Measurements from ENCODE around the gene DDC. TPM values are rescaled to one million over a fixed set of nuclear protein-coding genes. Genes with fewer than 3 reads are reported as not detected.
"Not testable (repeated sequence)": the region's sequence is repeated elsewhere in the genome, so short reads cannot be mapped to it uniquely, and the experiment has no call there.

The DDC gene
- total RNA-seq, 4 donors from 2014 or later = 0.44 to 0.79 (median 0.60) TPM; not detected in 1

DNA sequence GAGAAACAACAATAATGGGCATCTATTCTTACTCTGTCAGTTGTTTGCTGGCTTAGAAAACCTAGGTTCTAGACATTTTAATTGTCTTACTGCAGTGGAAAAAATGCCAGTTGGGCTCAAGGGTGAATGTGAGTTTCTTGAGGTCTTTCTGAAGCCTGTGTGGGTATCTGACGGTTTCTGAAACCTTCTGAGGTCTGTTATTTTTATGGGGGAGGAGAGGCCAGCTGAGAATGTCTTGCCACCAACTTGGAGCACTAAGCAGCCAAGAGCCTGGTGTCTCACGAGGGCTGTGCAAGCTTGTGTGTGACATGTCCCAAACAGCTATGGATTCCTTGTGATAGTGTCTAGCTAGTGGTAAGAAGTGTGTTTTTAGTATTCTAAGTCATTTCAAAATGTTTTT, 24.2 kb upstream of the DDC start:
- ATAC-seq (ENCODE audit: low FRiP score) (no peak), DNase-seq (ENCODE audit: low spot score) (no peak)
- TF ChIP-seq, protein P1, sequence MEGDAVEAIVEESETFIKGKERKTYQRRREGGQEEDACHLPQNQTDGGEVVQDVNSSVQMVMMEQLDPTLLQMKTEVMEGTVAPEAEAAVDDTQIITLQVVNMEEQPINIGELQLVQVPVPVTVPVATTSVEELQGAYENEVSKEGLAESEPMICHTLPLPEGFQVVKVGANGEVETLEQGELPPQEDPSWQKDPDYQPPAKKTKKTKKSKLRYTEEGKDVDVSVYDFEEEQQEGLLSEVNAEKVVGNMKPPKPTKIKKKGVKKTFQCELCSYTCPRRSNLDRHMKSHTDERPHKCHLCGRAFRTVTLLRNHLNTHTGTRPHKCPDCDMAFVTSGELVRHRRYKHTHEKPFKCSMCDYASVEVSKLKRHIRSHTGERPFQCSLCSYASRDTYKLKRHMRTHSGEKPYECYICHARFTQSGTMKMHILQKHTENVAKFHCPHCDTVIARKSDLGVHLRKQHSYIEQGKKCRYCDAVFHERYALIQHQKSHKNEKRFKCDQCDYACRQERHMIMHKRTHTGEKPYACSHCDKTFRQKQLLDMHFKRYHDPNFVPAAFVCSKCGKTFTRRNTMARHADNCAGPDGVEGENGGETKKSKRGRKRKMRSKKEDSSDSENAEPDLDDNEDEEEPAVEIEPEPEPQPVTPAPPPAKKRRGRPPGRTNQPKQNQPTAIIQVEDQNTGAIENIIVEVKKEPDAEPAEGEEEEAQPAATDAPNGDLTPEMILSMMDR (IDR thresholded peaks at IDR 0.05) = no peak

DNA sequence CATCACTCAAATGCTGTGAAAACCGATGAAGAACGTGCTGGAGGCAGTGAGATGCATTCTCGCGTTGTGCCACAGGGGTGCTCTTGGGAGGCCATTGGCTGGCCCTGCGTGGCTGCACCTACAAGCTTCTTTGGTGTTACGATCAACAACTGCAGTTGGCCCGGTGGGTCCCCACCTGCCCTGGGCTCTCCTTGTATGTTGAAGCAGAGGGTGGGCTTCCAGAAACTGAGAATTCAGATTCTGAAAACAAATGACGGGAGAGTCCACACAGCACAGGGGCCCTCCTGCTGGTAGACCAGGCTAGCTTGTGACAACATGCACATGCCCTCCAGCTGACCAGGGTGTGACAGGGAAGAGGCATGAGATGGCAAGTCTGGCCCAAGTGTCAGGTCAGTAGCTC, 23.7 kb upstream of the DDC start:
- TF ChIP-seq, protein P1 (IDR thresholded peaks at IDR 0.05) = no peak
- no peak for DNase-seq (ENCODE audit: low spot score)
- ATAC-seq (ENCODE audit: low FRiP score) = no peak

DNA sequence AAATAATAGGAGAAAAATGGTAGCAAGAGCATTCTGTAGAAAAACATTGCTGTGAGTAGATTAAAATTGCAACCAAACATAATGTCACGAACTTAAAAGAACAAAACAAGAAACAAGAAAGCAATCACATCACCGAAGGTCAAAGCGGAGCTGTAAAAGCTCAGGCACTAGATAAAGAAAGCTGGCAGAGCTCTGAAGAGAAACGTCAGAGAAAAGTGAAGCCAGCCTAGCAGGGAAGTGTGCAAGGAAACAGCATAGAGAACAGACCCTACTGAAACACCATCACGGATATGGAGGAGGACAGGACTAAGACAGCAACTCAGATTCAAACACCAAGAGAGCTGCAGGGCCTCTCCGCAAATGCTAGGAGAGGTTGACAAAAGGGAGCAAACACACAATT, 22.5 kb upstream of the DDC start:
- no peak for DNase-seq (ENCODE audit: low spot score)
- TF ChIP-seq, protein P1 (IDR thresholded peaks at IDR 0.05) = no peak
- no peak for ATAC-seq (ENCODE audit: low FRiP score)

DNA sequence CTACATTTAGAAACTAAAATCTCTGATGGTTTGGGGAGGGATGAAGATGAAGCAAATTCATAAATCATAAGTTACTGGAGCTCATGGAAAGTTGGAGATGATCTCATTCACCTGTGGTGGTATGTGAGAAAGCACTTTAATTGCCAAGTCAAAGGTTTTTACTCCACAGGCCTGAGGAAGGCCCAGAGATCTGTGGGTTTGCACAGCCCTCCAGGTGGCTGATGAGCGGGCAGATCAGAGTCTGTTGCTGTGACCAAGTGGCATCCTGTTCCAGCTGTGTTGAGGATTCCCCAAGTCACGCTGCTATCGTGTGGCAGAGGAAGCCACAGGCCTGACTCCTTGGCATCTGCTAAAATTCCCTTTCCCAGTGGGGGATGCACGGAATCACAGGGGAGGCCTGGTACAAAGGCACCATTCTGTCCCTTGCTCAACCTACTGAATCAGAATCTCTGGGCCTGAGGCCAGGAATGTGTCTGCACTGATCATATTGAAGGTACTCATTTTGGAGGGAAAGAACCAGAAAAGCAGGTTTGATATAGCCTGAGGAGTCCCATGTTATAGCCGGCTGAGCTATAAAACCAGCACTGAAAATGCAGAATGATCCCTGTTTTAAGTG, 19.7 kb upstream of the DDC start:
- ATAC-seq (ENCODE audit: low FRiP score) (no peak), DNase-seq (ENCODE audit: low spot score) (no peak)

DNA sequence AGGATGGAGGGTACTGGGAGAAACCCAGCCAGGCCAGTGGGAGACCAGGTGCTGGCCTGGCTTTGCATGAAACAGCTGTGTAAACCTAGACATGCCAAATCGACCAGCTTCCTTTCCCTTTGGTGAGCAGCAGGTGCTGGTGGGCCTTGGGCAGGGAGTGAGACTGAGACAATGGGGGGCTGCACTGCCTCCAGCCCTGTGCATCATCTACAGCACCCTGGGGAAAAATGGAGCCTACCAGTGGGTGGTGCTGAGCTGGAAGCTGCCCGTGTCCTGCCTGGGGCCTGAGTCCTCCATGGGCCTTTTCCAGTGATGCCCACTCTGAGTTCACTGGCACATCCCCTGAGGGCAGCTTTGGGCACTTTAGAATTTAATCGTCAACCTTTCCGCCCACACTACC, 19.2 kb upstream of the DDC start:
- ATAC-seq (ENCODE audit: low FRiP score) (no peak), DNase-seq (ENCODE audit: low spot score) (no peak)
- TF ChIP-seq, protein P1 (IDR thresholded peaks at IDR 0.05) = no peak

More for the DNA sequence above, 19.7 kb upstream of the DDC start:
- TF ChIP-seq, protein P1 (IDR thresholded peaks at IDR 0.05) = no peak

DNA sequence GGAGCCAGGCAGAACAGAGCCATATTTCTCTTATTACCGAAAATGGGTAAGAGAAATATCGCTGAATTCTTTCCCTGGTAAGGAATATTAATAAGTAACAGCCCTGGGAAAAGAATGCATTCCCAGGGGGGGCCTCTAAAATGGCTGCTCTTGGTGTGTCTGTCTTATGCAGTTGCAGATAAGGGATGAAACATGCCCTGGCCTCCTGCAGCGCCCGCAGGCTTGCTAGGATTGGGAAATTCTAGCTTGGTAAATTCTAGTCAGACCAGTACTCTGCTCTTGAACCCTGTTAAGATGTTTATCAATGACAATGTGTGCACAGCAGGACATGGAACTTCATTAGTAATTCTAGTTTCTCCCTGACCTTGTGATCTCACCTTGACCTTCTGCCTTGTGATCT, 18.1 kb upstream of the DDC start:
- DNase-seq (ENCODE audit: low spot score); ATAC-seq (ENCODE audit: low FRiP score): not testable (repeated sequence)

DNA sequence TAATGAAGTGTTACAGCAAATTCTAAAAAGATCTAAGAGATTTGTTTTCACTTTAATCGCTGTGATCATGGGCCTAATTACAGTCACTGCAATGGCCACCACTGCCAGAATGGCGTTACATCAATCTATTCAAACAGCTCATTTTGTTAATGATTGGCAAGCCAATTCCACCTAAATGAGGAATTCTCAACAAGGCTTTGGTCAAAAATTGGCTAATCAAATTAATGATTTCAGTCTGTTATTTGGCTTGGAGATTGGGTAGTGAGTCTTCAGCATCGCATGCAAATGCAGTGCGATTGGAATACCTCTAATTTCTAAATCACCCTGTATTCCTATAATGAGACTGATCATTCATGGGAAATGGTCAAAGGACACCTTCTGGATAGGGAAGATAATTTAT, 17.1 kb upstream of the DDC start:
- not testable (repeated sequence) for DNase-seq (ENCODE audit: low spot score); ATAC-seq (ENCODE audit: low FRiP score)

DNA sequence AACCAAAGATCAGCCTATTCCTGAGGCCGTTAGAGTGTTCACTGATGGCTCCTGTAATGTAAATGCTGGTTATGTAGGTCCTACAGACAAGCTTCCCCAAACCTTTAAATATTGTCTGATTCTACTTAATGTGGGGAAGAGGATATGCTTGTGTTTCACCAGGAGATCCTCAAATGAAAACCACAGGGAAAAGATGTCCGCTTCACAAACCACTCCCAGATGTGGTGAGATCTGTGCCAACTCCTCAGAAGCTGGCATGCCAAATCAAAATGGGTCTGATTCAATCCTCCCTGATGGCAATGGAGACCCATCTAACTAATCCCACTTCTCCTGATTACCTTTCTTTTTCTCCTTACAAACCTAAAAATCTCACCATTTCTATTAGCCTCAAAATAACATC, 15.5 kb upstream of the DDC start:
- ATAC-seq (ENCODE audit: low FRiP score); DNase-seq (ENCODE audit: low spot score): not testable (repeated sequence)

DNA sequence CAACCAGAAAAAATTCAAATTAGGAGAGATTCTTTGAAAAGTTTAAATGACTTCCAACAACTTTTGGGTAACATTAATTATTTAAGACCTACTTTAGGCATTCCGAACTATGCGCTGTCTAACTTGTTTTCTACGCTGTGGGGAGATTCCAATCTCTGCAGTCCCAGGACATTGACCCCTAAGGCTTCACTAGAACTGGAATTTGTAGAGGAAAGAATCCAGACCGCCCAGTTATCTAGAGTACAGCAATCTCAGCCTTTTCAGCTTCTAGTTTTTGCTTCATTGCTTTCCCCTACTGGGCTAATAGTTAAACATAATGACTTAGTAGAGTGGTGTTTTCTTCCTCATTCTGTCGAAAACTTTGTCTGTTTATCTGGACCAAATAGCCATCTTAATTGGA, 14.9 kb upstream of the DDC start:
- ATAC-seq (ENCODE audit: low FRiP score) = no peak
- TF ChIP-seq, protein P1 (IDR thresholded peaks at IDR 0.05) = no peak
- no peak for DNase-seq (ENCODE audit: low spot score)

DNA sequence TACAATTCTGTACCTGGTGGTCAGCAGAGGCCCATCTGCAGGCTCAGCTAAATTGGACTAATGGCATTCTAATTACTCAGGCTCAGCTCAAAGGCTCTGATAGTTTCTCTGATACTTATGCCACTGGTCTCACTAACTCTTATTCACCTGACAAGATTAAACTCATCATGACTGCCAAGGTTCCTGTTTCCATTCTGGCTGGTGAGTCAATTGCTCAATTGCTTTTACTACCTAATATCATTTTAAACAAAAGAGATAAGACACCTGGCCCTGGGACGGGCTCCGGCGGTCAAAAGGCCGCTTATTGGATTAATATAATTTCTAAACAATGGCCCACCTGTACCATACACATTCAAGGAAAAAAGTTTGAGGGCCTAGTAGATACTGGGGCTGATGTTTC, 12.9 kb upstream of the DDC start:
- DNase-seq (ENCODE audit: low spot score); ATAC-seq (ENCODE audit: low FRiP score): not testable (repeated sequence)

All from omental fat pad (tissue), 4 donors.